ENCODE results near the gene PCDHA3.

DNA sequence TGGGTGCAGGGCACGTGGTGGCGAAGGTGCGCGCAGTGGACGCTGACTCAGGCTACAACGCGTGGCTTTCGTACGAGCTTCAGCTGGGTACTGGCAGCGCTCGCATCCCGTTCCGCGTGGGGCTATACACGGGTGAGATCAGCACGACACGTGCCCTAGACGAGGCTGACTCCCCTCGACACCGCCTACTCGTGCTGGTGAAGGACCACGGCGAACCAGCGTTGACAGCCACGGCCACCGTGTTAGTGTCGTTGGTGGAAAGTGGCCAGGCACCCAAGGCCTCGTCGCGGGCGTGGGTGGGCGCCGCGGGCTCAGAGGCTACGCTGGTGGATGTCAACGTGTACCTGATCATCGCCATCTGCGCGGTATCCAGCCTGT lies 4.2 kb upstream of the PCDHA3 start:
- TF ChIP-seq ZC3H10 (CRISPR knock-in tag; IDR thresholded peaks at IDR 0.05) (no peak), SNAI2 (CRISPR knock-in tag; IDR thresholded peaks at IDR 0.05) (no peak)
